OCI-M2 (cell line): ENCODE data around the gene MT1E.

Experiments
- DNase-seq: peaks from one replicate; lab custom pipeline; 2025; ENCODE audit not compliant: unreplicated experiment; lab: John Stamatoyannopoulos, UW

Gene MT1E

DNA sequence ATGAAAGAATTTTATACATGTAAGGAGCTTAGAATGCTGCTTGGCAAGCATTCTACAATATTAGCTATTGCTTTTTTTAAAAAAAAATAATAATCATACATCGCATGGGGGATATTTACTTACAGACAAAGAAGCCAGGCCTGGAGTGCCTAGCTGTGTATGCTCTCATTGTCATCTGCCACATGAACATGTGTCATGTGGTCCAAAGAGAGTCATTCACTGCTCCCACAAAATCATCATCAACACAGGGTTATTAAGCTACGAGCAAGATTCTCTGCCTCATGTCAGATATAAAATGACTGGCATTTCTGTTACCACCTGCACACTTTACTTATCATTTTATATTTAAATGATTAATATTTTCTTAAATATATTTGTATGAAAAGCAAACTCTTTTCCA, 1.9 kb upstream of the MT1E start:
- DNase-seq, result no peak

- DNase-seq, result no peak
Observed at GRCh38 chr16:56625943-56626654, 518 bp downstream of the MT1E start.

GRCh38 chr16:56626685-56627084, 1.1 kb downstream of the MT1E start:
- DNase-seq, result no peak

DNA sequence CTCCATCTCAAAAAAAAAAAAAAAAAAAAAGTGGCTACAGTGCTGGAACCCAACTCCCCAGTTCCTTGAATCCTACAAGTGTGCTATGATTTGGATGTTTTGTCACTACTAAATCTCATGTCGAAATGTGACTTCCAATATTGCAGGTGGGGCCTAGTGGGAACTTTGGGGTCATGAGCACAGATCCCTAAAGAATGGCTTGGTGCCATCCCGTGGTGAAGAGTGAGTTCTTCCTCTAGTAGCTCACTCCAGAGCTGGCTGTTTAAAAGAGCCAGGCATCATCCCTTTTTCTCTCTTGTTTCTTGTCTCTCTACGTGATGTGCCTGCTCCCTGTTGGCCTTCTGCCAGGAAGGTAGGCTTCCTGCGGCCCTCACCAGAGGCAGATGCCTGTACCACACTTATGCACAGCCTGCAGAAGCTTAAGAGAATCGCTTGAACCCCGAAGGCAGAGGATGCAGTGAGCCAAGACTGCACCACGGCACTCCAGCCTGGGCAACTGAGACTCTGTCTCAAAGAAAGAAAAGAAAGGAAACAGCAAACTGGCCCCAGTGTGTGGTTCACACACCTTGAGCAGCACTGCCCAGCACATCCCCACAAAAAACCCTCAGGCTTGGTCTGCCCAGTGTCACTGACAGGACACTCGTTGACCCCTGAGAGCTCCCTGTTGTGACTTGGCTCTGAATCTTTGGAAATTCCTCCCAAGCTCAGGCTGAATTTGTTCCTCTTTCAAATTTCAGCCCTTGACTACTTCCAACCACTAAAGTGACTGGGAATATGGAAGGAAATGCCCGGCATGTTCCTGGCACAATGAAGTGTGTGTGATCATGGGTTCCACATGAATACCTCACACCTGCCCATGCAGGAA, 3.1 kb downstream of the MT1E start:
- no peak for DNase-seq

DNA sequence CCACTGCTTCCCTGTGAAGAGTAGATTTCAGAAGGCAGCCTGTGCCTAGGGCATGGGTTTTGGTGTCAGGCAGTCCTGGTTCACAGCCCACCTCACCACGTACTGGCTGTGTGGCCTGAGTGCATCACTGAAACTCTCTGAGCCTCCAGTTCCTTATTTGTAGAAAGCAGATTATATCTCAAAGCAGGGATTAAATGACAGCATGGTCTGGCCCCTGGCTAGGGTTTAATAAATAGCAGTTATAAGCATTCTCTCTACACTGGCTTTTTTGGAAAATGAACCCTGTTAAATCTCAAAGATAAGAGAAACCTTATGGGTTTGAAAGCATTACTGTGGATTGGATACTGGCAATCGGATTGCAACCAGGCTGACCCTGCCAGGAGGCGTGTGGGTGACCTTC, 4.0 kb downstream of the MT1E start:
- no peak for DNase-seq

DNA sequence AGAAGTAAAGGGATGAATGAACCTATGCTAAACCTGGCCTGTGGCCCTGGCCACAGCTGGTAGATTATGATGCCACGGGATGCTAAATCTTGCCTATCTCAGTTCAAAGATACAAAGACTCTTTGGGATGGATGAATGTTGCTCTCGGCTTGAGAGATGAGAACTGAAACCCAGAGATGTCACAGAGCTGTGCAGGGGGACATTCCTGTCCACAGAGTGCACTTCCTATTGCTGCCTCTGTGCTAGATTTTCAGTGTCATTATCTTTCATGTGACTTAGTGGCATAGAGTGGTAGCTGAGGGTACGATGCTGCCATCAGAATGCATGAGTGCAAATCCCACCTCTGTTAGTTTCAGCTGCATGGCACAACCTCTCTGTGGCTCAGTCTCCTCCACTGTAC, 4.6 kb downstream of the MT1E start:
- DNase-seq, result no peak

- DNase-seq, result no peak
Observed at GRCh38 chr16:56631197-56631596, 5.6 kb downstream of the MT1E start.

GRCh38 chr16:56631832-56632155, 6.2 kb downstream of the MT1E start:
- no peak for DNase-seq

- DNase-seq, result no peak
Observed at GRCh38 chr16:56632156-56632847, 6.7 kb downstream of the MT1E start, which contains the start of gene MT1M. TSS of gene MT1M (plus strand) at chr16:56632659. CDS start at chr16:56632732, 73 bp downstream.

- no peak for DNase-seq
Observed at GRCh38 chr16:56632848-56633365, 7.3 kb downstream of the MT1E start.

- DNase-seq, result no peak
Observed at GRCh38 chr16:56633535-56633934, 8.0 kb downstream of the MT1E start.

DNA sequence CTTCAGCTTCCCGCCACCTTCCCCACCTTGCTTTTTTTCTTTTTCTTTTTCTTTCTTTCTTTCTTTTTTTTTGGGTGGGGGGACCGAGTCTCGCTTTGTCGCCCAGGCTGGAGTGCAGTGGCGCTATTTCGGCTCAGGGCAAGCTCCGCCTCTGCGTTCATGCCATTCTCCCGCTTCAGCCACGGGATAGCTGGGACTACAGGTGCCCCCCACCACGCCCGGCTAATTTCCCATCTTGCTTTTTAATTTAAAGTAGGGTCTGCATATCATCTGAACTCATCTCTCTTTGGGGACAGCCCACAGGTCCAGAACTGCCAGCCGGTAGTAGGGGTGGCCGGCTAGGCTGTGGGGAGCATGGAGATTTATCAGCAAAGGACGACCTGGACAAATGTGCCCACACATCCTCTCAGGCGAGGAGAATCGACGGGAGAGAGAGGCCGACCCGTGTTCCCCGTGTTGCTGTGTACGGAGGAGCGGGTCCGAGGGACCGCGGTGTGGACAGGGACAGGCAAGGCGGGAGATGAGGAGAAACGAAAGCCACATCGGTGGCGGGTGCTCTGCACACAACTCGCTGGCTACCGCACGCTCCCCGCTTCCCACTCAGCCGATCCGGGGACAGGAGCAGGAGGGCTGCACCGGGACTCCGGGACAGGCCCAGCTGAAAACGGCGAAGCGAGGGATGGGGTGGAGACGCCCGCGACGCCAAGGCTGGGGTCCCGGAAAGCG, 9.3 kb downstream of the MT1E start:
- DNase-seq, result no peak

- DNase-seq, result no peak
Observed at GRCh38 chr16:56635441-56635967, 9.9 kb downstream of the MT1E start.

DNA sequence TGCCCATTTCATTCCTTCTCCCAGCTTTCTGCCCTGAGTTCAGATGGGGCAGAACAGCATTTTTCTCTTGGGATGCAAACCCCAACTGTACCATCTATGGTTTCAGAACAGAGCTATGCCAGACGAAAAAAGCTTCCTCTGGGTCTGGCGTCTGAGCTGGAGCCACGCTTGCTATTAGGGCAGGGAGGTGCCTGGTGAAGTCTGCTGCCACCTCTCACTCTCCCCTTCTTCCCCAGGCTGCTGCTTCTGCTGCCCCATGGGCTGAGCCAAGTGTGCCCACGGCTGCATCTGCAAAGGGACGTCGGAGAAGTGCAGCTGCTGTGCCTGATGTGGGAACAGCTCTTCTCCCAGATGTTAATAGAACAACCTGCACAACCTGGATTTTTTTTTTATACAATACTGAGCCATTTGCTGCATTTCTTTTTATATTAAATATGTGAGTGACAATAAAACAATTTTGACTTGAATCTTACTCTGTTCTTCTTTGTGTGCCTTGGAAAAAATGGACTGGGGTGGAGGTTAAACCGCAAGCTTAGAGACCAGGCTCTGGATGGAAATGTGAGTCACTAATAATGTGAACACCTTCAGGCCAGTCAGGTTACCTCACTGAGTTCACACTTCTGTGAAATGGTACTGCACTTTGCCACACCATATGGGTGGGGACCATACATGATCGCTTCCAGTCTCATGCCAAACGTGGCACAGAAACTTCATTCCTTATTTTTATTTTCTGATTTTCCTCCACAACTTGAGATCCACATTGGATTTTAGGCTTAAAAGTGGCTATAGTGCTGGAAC, 11.2 kb downstream of the MT1E start:
- no peak for DNase-seq

- DNase-seq, result no peak
Observed at GRCh38 chr16:56637814-56638750, 12.5 kb downstream of the MT1E start, which contains the start of gene MT1A. TSS of gene MT1A (plus strand) at chr16:56638666. CDS start at chr16:56638739, 73 bp downstream.

GRCh38 chr16:56639045-56639444, 13.5 kb downstream of the MT1E start:
- no peak for DNase-seq

GRCh38 chr16:56640076-56640475, 14.5 kb downstream of the MT1E start:
- no peak for DNase-seq

DNA sequence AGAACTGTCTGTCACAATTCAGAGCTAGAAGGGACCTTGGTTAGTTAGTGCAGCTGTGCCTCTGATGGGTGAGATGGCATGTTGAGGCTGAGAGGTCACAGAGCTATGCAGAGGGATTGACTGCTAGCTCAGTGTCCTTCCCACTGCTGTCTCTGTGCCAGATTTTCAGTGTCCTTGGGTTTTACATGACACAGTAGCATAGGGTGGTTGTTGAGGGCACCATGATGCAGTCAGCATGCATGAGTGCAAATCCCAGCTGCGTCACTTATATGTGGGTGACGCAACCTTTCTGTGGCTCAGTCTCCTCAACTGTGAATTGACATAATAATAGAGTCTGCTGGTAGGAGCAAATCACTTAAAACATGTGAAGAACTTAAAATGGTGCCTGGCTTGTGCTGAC, 15.6 kb downstream of the MT1E start:
- DNase-seq, result no peak
